OCI-LY7 (cell line): ENCODE data around the gene PEPD.

Source experiments
- CTCF ChIP-seq: fragments of 200-600 bp; sonication (generic); conservative IDR thresholded peaks from 2 replicates; pipeline ENCODE4 v1.5.1; 2014; ENCODE audit warnings: mild to moderate bottlenecking, antibody characterized with exemption, low read length, moderate library complexity, mixed read lengths
- EZH2phosphoT487 ChIP-seq: fragments of 200-600 bp; sonication (generic); IDR thresholded peaks from 2 replicates; pipeline ENCODE4 v1.6.1; 2018; ENCODE audit warnings: low read depth, borderline replicate concordance, mild to moderate bottlenecking, mixed run types, antibody characterized with exemption, low read length, moderate library complexity, mixed read lengths

GRCh38 chr19:33519416-33519815 lies 2.2 kb downstream of the PEPD start:
- TF ChIP-seq CTCF (no peak), EZH2phosphoT487 (no peak)
